HG03039 (cell line): Measurements from ENCODE around the gene CFH.
"Not testable (repeated sequence)": the region's sequence is repeated elsewhere in the genome, so short reads cannot be mapped to it uniquely, and the experiment has no call there.

Experiments
- ATAC-seq: cut with Tn5 transposase; IDR thresholded peaks from one replicate; pipeline ENCODE4 v1.9.1; 2021; ENCODE audit warnings: mild to moderate bottlenecking, moderate library complexity; ENCODE audit not compliant: unreplicated experiment

CFH gene

GRCh38 chr1:196661345-196661744 lies 9.5 kb downstream of the CFH start:
- ATAC-seq: no peak

DNA sequence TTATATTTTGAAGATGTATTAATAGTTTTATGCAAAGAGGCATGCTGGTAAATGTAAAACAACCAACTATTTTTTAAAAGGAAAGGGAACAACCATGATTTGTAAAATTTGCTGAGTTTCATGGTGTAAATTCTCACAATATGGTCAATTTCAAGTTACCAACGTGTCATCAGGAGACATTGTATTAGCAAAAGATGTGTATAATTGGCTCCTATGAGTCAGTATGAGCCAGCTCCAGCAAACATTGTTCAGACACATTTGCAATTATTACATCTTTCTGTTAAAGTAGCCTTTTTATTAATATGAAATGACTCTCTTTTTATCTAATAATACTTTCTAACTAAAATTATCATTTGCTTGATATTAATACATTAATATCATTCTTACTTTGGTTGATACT lies 15.3 kb downstream of the CFH start:
- no peak for ATAC-seq

DNA sequence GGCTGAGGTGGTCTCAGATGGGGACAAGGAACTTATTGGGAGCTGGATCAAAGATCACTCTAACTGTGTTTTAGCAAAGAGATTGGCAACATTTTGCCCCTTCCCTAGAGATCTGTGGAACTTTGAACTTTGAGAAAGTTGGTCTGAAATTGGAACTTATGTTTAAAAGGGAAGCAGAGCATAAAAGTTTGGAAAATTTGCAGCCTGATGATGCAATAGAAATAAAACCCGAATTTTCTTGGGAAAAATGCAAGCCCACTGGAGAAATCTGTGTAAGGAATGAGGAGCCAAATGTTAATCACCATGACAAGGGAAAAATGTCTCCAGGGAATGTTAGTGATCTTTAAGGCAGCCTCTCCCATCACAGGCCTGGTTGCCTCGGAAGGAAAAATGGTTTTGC lies 17.2 kb downstream of the CFH start:
- ATAC-seq: no peak

DNA sequence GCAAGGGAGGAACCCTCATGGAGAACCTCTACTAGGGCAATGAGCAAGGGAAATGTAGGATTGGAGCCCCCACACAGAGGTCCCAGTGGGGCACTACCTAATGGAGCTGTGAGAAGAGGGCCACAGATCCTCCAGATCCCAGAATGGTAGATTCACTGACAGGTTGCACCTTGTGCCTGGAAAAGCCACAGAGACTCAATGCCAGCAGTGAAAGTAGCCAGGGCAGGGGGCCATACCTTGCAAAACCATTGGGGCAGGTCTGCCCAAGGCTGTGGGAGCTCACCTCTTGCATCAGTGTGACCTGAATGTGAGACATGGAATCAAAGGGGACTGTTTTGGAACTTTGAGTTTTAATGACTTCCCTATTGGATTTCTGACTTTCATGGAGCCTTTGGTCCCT lies 17.9 kb downstream of the CFH start:
- no peak for ATAC-seq

DNA sequence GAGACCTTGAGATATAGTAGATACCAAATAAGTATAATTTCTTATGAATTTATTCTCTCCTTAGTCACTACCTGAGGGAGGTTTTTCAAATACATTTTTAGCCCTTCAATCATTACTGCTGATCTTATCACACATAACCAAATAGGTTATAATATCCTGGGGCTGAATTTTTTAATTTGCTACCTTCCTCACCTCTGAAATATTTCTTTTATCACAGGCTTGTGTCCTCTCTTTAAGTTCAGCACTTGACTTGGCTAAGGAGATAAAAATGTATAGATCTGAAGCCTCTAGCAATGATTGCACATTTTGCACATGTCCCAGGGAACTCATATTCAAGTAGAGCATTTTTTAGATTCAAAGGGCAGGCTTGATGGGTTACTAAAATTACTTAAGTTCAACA lies 23.1 kb downstream of the CFH start:
- ATAC-seq: no peak

DNA sequence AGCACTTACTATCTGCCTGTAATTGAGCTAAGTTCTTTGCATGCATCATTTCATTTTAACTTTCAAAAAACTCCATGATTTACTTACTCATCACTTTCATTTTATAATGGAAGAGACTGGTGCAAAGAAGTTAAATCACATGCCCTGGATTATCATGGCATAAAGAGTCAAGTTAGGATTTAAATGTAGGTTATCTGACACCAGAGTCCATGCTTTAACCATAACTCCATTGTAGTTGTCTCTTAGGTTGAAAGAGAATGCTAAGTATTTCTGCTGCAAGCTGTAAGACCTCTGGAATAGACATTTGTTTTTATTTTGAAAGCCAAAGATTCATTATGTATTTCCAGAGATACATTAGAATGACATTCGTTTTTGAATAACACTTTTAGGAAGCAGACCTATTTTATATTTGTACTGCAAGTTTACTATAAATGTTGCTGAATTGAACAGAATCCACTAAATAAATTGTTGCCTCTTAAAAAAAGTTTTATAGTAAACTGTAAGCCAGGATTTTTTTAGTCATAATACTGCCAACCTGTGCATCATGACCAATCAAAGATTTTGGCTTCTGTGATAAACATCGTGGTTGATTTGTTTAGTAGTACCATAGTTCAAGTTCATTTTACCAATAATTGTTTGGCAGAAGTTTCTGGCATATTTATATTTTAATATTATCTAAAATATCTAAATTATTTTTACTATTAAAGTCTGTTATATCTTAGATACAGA lies 26.1 kb downstream of the CFH start:
- ATAC-seq: no peak

DNA sequence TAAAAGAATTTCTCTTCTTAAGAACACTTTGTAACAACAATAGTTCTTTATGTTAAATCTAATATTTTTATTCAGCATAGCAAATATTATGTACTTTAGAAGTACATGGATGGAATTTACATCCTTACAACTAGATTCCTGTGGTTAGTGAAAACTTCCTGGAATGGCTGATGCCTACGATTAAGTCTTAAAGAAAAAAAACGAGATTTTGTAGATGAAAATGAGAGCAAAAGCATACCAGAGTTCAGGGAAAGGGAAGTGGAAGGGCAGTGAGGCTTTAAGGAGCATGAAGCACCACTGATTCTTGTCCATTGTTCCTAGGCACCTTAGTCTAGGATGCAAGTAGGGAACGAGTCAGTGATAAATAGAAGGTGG lies 26.7 kb downstream of the CFH start:
- no peak for ATAC-seq

DNA sequence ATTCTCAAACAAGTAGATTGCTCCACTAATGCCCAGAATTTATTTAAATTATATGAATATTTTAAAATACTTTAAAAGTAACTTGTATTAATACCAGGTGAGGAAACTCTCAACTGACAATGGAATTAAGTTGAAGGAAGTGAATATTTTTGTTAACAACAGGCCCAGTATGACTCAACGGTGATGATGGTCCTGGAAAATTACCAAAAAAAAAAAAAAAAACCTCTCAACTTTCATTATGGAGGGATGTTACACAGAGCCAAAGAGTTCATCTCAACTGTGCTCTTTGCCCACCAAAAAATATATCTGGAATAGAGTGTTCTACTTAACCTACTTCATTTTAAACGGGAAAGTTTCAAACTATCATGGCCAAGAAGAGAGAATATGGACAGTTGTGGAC lies 28.3 kb downstream of the CFH start:
- ATAC-seq: no peak

DNA sequence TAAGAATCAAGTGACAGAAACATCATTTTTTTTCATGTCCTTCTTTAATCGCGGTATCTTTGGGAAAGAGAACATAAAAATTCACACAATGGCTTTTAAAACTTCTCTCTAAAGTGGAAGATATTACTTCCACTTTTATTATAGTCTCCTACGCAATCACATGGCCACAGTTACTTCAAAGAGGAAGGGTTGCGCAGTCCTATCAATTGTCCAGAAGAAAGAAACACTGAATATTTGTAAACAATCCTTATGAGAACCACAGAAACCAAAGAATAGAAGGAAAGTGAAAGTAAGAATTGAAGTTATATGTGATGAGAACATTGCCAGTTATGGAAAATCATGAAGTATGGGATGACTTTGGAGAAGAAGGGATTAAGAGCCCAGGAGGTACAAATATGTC lies 32.6 kb downstream of the CFH start:
- no peak for ATAC-seq

GRCh38 chr1:196685506-196685905 lies 33.7 kb downstream of the CFH start:
- no peak for ATAC-seq

GRCh38 chr1:196689001-196689400 lies 37.2 kb downstream of the CFH start:
- ATAC-seq: no peak

DNA sequence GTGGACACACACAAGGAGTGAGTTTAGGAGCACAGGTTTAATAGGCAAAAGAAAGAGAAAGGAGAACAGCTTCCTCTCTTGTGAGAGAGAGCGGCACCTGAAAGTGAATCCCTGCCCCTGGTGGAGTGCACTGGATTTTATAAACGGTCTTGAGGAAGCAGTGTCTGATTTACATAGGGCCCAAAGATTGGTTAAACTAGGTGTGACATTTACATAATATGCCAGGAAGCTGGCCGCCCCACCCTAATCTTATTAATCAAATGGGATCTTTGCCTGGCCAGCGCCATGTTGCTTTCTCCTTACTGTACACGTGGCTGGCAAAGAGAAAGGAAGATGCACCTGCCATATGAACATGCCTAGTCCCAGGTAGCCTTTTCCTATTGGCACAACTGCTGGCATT lies 38.7 kb downstream of the CFH start:
- no peak for ATAC-seq

- ATAC-seq: no peak
These were observed 47.1 kb downstream of the CFH start for GRCh38 chr1:196698993-196699392.

DNA sequence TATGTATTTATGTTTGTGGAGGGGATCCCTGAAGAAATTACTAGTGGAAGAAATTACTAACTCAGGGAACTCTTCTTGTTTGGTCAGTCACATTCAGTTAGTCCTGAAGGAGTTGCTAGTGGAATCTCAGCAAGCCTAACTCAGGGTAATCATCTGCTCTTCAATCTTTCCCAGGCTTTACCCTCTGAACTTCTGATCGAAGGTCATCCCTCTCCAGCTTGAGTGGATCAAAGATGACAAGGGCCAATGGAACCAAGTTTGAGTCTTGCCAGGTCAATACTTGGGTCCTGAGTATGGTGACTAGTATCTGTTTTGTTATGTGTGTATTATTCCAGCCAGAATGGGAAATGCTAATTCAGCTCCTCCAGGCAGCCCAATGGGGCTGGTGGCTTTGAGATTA lies 49.3 kb downstream of the CFH start:
- ATAC-seq: no peak

GRCh38 chr1:196709892-196710291 lies 58.0 kb downstream of the CFH start:
- not testable (repeated sequence) for ATAC-seq

DNA sequence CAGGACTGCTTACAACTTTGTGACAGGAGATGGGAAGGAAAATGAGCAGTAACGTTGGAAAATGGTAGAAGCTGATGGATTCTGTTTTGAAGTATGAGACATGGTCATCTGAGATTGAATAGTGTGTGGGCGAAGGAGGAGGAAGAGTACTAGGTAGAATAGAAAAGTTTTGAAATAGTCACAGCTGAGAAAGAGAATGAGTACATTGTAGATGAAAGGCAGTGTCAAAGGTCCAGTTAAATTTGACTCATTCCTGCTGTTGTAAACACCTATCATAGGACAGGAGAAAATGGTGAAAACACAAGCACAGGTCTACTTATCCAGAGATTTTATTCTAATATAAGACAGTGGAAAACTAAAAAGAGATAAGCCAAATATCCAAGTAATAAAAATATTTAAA lies 66.0 kb downstream of the CFH start:
- ATAC-seq: no peak

DNA sequence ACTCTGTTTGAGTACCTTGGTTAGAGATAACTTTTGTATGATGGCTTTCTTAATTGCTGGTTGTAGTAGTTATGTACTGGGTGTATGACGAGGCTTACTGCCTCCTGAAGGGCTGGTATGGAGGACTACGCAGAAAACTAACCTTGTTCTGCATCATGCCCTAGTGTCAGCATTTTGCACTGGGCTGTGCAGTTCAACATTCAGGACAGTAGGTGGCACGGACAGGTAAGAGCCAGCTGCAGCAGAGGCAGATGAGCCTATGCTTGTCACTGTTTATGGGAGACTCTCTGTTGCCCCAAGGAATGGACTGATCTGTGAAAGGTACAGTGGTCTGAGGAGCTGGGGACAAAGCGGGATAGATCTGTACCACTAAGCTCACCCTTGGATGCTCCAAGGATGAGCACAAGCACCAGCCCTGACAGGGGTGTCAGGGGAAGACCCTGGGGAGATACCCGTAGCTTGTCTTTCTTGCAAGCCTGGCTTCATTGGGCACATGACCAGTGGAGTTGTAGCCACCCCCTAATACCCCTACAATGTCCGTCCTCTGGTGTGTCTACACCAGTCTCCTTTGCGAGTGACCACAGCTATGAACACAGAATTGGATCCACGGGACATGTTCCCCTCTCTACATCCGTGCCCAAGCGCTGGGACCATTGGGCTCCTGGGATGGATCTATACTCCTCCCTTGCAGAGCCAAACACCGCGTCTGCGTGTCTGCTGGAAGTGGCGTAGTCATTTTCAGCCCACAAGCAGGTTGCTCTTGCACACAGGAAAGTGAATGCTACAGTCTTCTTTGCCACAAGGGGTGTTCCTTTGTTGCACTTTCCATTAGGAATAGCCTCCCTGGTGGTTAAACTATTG lies 71.7 kb downstream of the CFH start:
- ATAC-seq: peak; percentile 100

GRCh38 chr1:196732526-196732925 lies 80.7 kb downstream of the CFH start:
- ATAC-seq: no peak

DNA sequence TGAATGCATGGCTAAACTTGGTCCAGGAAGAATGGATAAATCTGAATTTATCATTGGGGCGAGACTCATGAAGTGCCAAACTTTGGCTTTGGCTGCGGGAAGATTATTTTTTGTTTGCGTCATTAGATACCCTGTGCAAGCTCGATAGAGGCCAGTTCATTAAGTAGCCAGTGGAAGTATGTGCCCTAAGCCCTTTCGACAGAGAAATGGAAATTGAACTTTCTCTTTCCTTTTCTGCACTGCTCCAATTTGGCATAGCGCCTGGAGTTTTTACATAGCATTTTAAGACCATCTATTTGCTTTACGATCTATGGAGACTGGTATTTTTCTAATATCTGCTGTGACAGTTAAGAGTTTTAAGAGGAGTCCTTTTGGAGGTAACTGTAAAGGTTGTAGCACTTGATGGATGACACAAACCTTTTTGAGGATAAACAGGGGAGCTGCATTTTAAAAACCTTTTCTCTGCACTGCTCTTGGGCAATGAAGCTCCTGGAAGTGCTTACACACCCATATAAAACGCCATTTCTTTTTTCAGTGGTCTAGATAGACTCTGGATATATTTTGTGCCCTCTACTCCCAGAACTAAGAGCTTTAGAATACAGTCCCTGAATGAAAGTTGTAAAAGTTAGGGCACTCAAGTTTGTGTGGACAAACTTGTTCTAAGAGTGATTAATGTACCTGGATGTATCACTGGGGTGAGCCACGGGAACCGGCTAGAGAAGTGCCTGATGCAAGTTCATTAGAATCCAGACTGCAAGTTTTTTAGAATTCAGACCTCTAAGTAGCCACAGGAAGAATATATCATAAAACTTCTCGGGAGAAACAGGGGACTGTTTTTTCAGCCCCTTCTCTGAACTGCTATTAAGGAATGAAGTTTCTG lies 81.5 kb downstream of the CFH start:
- no peak for ATAC-seq

GRCh38 chr1:196734006-196734405 lies 82.2 kb downstream of the CFH start:
- ATAC-seq: no peak

- no peak for ATAC-seq
These were observed 82.6 kb downstream of the CFH start for GRCh38 chr1:196734460-196734859.
